ENCODE data around the gene OSMR.

DNA sequence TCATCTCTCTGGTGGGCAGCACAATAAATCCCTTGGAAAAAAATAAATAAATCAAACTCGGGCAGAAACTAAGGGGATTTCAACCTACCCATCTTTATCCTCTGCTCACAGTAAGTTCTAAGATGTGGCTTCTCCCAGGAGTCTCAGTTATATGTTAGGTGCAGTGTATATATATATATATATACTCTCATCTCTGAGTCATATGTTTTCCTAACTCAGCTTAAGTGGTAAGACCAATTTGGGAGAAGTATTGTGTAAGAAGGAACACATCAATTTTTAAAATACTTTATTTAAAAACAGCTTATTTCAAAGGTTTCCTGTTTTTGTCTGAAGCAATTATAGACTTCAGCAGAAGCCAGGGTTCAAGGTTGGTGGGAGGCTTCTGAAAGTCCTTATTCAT is 20.3 kb upstream of the OSMR start:
- TF ChIP-seq EZH2 (IDR thresholded peaks at IDR 0.05; ENCODE audit: borderline replicate concordance, low read depth, low read length, poor library complexity, severe bottlenecking) = no peak
- TF ChIP-seq, protein P1, sequence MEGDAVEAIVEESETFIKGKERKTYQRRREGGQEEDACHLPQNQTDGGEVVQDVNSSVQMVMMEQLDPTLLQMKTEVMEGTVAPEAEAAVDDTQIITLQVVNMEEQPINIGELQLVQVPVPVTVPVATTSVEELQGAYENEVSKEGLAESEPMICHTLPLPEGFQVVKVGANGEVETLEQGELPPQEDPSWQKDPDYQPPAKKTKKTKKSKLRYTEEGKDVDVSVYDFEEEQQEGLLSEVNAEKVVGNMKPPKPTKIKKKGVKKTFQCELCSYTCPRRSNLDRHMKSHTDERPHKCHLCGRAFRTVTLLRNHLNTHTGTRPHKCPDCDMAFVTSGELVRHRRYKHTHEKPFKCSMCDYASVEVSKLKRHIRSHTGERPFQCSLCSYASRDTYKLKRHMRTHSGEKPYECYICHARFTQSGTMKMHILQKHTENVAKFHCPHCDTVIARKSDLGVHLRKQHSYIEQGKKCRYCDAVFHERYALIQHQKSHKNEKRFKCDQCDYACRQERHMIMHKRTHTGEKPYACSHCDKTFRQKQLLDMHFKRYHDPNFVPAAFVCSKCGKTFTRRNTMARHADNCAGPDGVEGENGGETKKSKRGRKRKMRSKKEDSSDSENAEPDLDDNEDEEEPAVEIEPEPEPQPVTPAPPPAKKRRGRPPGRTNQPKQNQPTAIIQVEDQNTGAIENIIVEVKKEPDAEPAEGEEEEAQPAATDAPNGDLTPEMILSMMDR (conservative IDR thresholded peaks at IDR 0.05; ENCODE audit: low read depth, low read length) = no peak

Data from A673 (cell line).